ENCODE data around the gene DDX54.

DDX54 gene

GRCh38 chr12:113231235-113232088 is 46.2 kb upstream of the DDX54 start:
- DNase-seq (ENCODE audit: low spot score): peak; percentile 77
- CTCF ChIA-PET: interaction anchor here (0.5 kb wide), 1 partner anchor 14 kb away, joined by 3 read pairs; no protein-coding TSS in a partner anchor
- TF ChIP-seq CTCF (conservative IDR thresholded peaks at IDR 0.05; ENCODE audit: low read depth): no peak
- H3K27ac ChIP-seq: peak overlapping the region; percentile 62
- POLR2A ChIA-PET (ENCODE audit: low non-redundant PET): no interaction called here

GRCh38 chr12:113230315-113231234 is 45.3 kb upstream of the DDX54 start:
- ChIA-PET POLR2A (ENCODE audit: low non-redundant PET) (interaction anchor here (0.7 kb wide), 1 partner anchor 102 kb away, joined by 8 read pairs; no protein-coding TSS in a partner anchor), CTCF (interaction anchor here (0.5 kb wide), 1 partner anchor 13 kb away, joined by 3 read pairs; no protein-coding TSS in a partner anchor)
- peak overlapping the region; percentile 62 for H3K27ac ChIP-seq
- no peak for TF ChIP-seq CTCF (conservative IDR thresholded peaks at IDR 0.05; ENCODE audit: low read depth)
- no peak for DNase-seq (ENCODE audit: low spot score)

GRCh38 chr12:113228394-113229028 is 43.2 kb upstream of the DDX54 start:
- DNase-seq (ENCODE audit: low spot score): no peak
- H3K27ac ChIP-seq: peak overlapping the region; percentile 23; the same call in 1 of the 2 replicates
- CTCF ChIA-PET: no interaction called here
- POLR2A ChIA-PET (ENCODE audit: low non-redundant PET): no interaction called here
- TF ChIP-seq CTCF (conservative IDR thresholded peaks at IDR 0.05; ENCODE audit: low read depth): no peak

- no peak for TF ChIP-seq CTCF (conservative IDR thresholded peaks at IDR 0.05; ENCODE audit: low read depth)
- ChIA-PET POLR2A (ENCODE audit: low non-redundant PET) (no interaction called here), CTCF (no interaction called here)
- H3K27ac ChIP-seq: peak overlapping the region; percentile 34
- no peak for DNase-seq (ENCODE audit: low spot score)
These were observed 42.6 kb upstream of the DDX54 start for GRCh38 chr12:113227686-113228391.

- POLR2A ChIA-PET (ENCODE audit: low non-redundant PET): interaction anchor here (0.6 kb wide), 1 partner anchor 14 kb away, joined by 3 read pairs; no protein-coding TSS in a partner anchor
- CTCF ChIA-PET: no interaction called here
- no peak for DNase-seq (ENCODE audit: low spot score)
- no peak for TF ChIP-seq CTCF (conservative IDR thresholded peaks at IDR 0.05; ENCODE audit: low read depth)
- H3K27ac ChIP-seq: peak overlapping the region; percentile 34
These were observed 41.7 kb upstream of the DDX54 start for GRCh38 chr12:113226696-113227568.
